KOPT-K1 (cell line): ENCODE results near the gene PTOV1.

Experiments used
- H3K27ac ChIP-seq: fragments of 200-600 bp; sonication (generic); 2 replicates; pipeline ENCODE4 v1.5.1; 2016; ENCODE audit warnings: antibody characterized with exemption, mild to moderate bottlenecking, low read depth, low read length; ENCODE audit not compliant: poor library complexity, severe bottlenecking
- H3K36me3 ChIP-seq: fragments of 200-600 bp; sonication (generic); 2 replicates; pipeline ENCODE4 v1.5.1; 2017; ENCODE audit warnings: antibody characterized with exemption, mild to moderate bottlenecking, low read length, moderate library complexity; ENCODE audit not compliant: insufficient read depth
- H3K9me3 ChIP-seq: fragments of 200-600 bp; sonication (generic); 2 replicates; pipeline ENCODE4 v1.5.1; 2017; ENCODE audit warnings: antibody characterized with exemption, low read length, mild to moderate bottlenecking; ENCODE audit not compliant: insufficient read depth, poor library complexity, severe bottlenecking

Gene PTOV1

GRCh38 chr19:49830766-49831165 is 20.2 kb upstream of the PTOV1 start:
- Histone ChIP-seq H3K27ac (no peak overlapping the region), H3K9me3 (no peaks in the 10 kb centered on the region), H3K36me3 (peaks cover 67% of the 10 kb centered on the region)

DNA sequence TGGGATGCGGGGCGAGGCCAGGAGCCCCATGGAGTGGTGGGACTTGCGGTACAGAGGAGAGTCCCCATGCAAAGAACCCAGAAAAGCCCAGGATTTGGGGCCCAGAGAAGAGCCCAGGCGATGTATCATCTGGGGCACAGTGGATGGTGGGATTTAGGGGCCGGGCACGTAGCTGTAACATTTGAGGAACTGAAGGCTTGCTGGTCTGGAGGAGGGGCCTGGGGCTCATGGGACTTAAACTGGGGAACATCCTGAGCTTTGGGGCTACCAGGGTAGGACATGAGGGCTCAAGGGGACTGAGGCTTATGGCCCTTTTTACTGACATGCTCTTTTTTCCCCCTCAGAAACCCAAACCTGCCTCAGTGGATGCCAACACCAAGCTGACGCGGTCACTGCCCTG is 19.4 kb upstream of the PTOV1 start:
- Histone ChIP-seq H3K9me3 (no peaks in the 10 kb centered on the region), H3K27ac (no peak overlapping the region), H3K36me3 (peaks cover 75% of the 10 kb centered on the region)

DNA sequence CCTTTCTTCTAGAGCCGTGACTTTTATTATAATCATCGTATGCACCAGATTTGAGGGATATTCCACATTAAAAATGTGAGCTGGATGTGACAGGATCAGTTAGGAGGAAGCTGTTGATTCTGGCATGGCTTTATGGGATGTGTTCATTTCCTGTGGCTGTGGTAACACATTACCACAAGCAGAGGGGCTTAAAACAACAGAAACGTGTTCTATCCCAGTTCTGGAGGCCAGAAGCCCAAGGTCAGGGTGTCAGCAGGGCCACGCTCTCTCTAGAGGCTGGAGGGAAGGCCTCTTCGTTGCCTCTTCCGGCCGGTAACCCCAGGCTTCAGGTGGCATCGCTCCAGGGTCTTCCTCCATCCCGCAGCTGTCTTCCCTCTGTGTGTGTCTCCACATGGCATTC is 18.4 kb upstream of the PTOV1 start:
- Histone ChIP-seq H3K36me3 (peaks cover 76% of the 10 kb centered on the region), H3K9me3 (no peaks in the 10 kb centered on the region), H3K27ac (peak overlapping the region; percentile 47)

DNA sequence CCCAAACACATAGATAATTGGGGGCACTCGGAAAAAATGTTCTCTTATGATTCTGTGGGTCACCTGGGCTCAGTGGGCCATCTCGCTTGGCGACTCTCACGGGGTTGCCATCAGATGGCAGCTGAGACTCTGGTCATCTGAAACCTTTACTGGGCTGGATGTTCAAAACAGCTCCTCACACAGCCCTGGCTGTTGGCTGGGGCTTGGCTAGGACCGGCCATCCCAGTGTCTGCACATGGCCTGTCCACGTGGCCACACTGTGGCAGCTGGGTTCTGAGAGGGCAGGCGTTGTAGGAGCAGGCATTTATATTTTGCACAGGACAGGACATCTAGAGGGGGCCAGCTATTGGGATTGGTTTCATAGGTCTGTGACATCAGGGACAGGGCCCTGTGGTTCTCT is 17.4 kb upstream of the PTOV1 start:
- no peaks in the 10 kb centered on the region for H3K9me3 ChIP-seq
- no peak overlapping the region for H3K27ac ChIP-seq
- H3K36me3 ChIP-seq: peaks cover 86% of the 10 kb centered on the region

DNA sequence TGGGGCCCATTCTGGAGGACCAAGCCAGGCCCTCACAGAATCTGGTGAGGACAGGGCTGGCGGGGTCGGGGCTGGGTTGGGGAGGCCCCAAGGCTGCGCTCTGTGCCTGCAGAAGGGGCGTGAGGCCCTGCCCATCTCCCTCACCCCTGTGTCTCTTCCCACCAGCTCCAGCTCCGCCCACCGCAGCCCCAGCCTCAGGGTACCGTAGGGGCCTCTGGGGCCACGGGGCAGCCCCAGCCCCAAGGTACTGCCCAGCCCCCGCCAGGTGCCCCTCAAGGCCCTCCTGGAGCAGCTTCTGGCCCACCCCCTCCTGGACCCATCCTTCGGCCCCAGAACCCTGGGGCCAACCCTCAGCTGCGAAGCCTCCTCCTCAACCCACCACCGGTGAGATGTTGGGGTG is 15.4 kb upstream of the PTOV1 start:
- peaks cover 97% of the 10 kb centered on the region for H3K36me3 ChIP-seq
- no peak overlapping the region for H3K27ac ChIP-seq
- no peaks in the 10 kb centered on the region for H3K9me3 ChIP-seq

DNA sequence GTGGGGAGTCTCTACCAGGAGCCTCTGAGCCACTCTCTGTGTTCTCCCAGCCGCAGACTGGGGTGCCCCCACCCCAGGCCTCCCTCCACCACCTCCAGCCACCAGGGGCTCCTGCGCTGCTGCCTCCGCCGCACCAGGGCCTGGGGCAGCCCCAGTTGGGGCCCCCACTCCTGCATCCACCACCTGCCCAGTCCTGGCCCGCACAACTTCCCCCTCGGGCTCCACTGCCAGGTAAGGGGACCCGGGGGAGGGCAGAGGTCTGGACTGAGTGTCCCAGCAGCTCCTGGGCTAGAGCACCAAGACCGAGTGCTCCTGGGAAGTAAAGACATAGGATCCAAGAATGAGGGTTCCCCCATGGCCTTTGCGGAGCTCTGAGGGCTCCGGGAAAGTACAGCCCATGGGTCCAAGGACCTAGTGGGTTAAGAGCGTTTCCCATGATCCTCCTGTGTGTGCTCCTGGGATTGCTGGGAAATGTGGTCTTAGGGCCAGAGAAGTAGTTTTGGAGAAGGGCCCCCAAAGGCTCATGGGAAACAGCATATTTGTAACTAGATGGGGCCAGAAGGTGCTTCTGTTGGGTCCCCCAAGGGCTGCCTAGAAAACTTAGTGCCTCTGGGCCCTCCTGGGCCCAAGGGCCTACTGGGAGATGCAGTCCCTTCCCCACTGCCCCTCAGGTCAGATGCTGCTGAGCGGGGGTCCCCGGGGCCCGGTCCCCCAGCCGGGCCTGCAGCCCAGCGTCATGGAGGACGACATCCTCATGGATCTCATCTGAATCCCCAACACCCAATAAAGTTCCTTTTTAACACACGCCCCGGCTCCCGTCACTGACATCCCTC is 14.6 kb upstream of the PTOV1 start:
- Histone ChIP-seq H3K9me3 (no peaks in the 10 kb centered on the region), H3K27ac (no peak overlapping the region), H3K36me3 (peaks cover 95% of the 10 kb centered on the region)

DNA sequence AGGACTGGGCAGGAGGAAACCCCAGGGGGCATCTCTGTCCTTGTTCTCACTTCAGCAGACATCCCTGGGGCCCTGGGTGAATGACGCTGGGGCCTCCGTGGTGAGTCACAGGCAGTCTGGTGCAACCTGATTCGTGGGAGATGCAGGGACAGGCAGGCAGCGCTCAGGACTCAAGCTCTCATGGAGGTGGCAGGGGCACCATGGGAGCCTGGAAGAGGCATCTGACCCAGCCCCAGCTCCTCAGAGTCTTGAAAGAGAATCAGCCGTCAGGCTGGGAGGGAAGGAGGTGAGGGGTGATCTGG is 14.0 kb upstream of the PTOV1 start:
- Histone ChIP-seq H3K27ac (no peak overlapping the region), H3K36me3 (peaks cover 89% of the 10 kb centered on the region), H3K9me3 (no peaks in the 10 kb centered on the region)

- peaks cover 85% of the 10 kb centered on the region for H3K36me3 ChIP-seq
Measured at GRCh38 chr19:49837425-49837824, 13.5 kb upstream of the PTOV1 start.

DNA sequence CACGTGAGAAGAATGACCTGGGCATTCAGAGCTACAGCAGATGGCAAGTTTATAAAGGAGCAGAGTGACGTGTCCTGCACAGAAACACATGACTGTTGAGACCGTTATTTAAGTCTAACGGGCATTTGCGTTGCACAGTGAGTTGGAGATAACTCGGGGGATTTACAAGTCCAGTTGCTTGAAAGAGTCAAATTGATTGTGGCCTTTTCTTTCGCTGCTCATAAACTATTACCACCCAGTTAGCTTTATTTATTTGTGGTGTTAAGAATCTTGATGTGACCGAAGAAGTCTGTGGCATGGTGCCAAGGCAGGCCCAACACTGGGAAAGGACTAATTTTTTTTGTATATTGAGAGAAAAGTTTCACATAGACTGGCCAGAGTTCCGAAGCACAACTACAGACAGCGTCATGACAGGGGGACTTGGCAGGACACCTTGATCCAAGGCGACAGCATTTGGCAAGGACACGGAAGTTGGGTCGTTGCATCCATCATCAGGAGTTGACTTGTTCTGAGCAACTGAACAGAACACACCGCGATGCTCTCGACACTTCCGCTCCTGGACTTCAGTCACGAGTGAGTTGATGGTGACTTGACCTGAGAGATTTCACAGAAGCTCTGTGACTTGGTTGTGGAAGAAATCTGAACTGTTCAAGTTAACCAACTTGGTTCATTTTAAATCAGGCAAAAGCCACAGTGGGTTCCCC is 11.9 kb upstream of the PTOV1 start:
- Histone ChIP-seq H3K36me3 (peaks cover 69% of the 10 kb centered on the region), H3K27ac (no peak overlapping the region), H3K9me3 (no peaks in the 10 kb centered on the region)

More at GRCh38 chr19:49837425-49837824, 13.5 kb upstream of the PTOV1 start:
- Histone ChIP-seq H3K9me3 (no peaks in the 10 kb centered on the region), H3K27ac (no peak overlapping the region)

DNA sequence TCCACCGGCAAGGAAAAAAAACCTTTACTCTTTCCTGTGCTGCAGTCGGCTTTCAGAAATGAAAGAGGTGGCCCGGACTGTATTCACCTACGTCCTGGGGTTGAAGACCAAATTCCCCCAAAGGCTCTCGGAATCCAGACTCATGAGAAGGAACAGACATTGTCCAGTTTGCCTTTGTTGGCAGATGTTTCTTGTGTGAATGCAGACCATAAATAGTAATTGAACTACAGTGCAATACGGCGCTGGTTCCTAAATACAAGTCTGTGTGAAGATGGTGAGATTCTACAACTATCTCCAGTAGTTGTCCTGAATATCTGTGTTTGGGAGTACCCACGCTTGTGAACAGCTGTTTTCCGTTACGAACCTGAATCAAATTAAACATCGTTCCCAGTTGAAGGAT is 11.2 kb upstream of the PTOV1 start:
- Histone ChIP-seq H3K36me3 (peaks cover 62% of the 10 kb centered on the region), H3K9me3 (no peaks in the 10 kb centered on the region), H3K27ac (no peak overlapping the region)

GRCh38 chr19:49840321-49840720 is 10.6 kb upstream of the PTOV1 start:
- no peaks in the 10 kb centered on the region for H3K9me3 ChIP-seq
- no peak overlapping the region for H3K27ac ChIP-seq
- H3K36me3 ChIP-seq: peaks cover 56% of the 10 kb centered on the region

GRCh38 chr19:49840736-49841249 is 10.2 kb upstream of the PTOV1 start:
- Histone ChIP-seq H3K36me3 (peaks cover 51% of the 10 kb centered on the region), H3K9me3 (no peaks in the 10 kb centered on the region), H3K27ac (no peak overlapping the region)

- Histone ChIP-seq H3K36me3 (peaks cover 26% of the 10 kb centered on the region; the same call in 1 of the 2 replicates), H3K27ac (no peak overlapping the region), H3K9me3 (no peaks in the 10 kb centered on the region)
Measured at GRCh38 chr19:49843265-49843664, 7.7 kb upstream of the PTOV1 start.

- peaks cover 15% of the 10 kb centered on the region; the same call in 1 of the 2 replicates for H3K36me3 ChIP-seq
- H3K9me3 ChIP-seq: no peaks in the 10 kb centered on the region
- no peak overlapping the region for H3K27ac ChIP-seq
Measured at GRCh38 chr19:49844138-49845095, 6.5 kb upstream of the PTOV1 start.

GRCh38 chr19:49845414-49845813 is 5.5 kb upstream of the PTOV1 start:
- H3K27ac ChIP-seq: no peak overlapping the region
- H3K9me3 ChIP-seq: no peaks in the 10 kb centered on the region
- H3K36me3 ChIP-seq: peaks cover 7% of the 10 kb centered on the region; the same call in 1 of the 2 replicates
